ENCODE data around the gene CEP164. TPM values are rescaled to one million over a fixed set of nuclear protein-coding genes. Genes with fewer than 3 reads are reported as not detected.

The CEP164 gene
- total RNA-seq, 2 experiments from 2014 or later = 23.9 to 24.6 TPM

- H3K27ac Mint-ChIP-seq = no peak overlapping the region
- no peaks in the 10 kb centered on the region for H3K9me3 Mint-ChIP-seq
- no peaks in the 10 kb centered on the region for H3K27me3 Mint-ChIP-seq (ENCODE audit: low read depth)
- DNase-seq = no peak
- H3K4me1 Mint-ChIP-seq (ENCODE audit: low read depth) = no peaks in the 10 kb centered on the region
- CTCF ChIA-PET = interaction anchor here (1.1 kb wide), 1 partner anchor 91 kb away, joined by 4 read pairs; no protein-coding TSS in a partner anchor
- no peak overlapping the region for H3K4me3 Mint-ChIP-seq
- H3K36me3 Mint-ChIP-seq (ENCODE audit: low read depth) = peaks cover 8% of the 10 kb centered on the region
- intact Hi-C loops (cut with micrococcal nuclease) = no loop called here
Measured at GRCh38 chr11:117335399-117335798, 7.7 kb downstream of the CEP164 start.

- Mint-ChIP-seq H3K4me1 (ENCODE audit: low read depth) (no peaks in the 10 kb centered on the region), H3K27ac (no peak overlapping the region), H3K36me3 (ENCODE audit: low read depth) (peaks cover 13% of the 10 kb centered on the region), H3K27me3 (ENCODE audit: low read depth) (no peaks in the 10 kb centered on the region), H3K9me3 (no peaks in the 10 kb centered on the region), H3K4me3 (no peak overlapping the region)
- intact Hi-C loops (cut with micrococcal nuclease) = no loop called here
- CTCF ChIA-PET = no interaction called here
- no peak for DNase-seq
Measured at GRCh38 chr11:117337076-117337475, 9.4 kb downstream of the CEP164 start.

GRCh38 chr11:117345039-117345438, 17.4 kb downstream of the CEP164 start:
- no peaks in the 10 kb centered on the region for H3K9me3 Mint-ChIP-seq
- no peaks in the 10 kb centered on the region for H3K27me3 Mint-ChIP-seq (ENCODE audit: low read depth)
- H3K27ac Mint-ChIP-seq = no peak overlapping the region
- CTCF ChIA-PET = interaction anchor here (0.6 to 1.0 kb wide), 2 partner anchors 12 to 198 kb away, joined by 3 read pairs; no protein-coding TSS in a partner anchor
- no peak overlapping the region for H3K4me3 Mint-ChIP-seq
- H3K36me3 Mint-ChIP-seq (ENCODE audit: low read depth) = peaks cover 29% of the 10 kb centered on the region
- no peaks in the 10 kb centered on the region for H3K4me1 Mint-ChIP-seq (ENCODE audit: low read depth)
- intact Hi-C loops (cut with micrococcal nuclease) = no loop called here
- DNase-seq = no peak

- CTCF ChIA-PET = no interaction called here
- no peaks in the 10 kb centered on the region for H3K9me3 Mint-ChIP-seq
- no peaks in the 10 kb centered on the region for H3K4me1 Mint-ChIP-seq (ENCODE audit: low read depth)
- H3K27ac Mint-ChIP-seq = no peak overlapping the region
- no peak overlapping the region for H3K4me3 Mint-ChIP-seq
- H3K27me3 Mint-ChIP-seq (ENCODE audit: low read depth) = no peaks in the 10 kb centered on the region
- intact Hi-C loops (cut with micrococcal nuclease) = no loop called here
- H3K36me3 Mint-ChIP-seq (ENCODE audit: low read depth) = peaks cover 17% of the 10 kb centered on the region
- no peak for DNase-seq
Measured at GRCh38 chr11:117354550-117354949, 26.9 kb downstream of the CEP164 start.

- Mint-ChIP-seq H3K27me3 (ENCODE audit: low read depth) (no peaks in the 10 kb centered on the region), H3K27ac (no peak overlapping the region), H3K4me3 (no peak overlapping the region), H3K4me1 (ENCODE audit: low read depth) (no peaks in the 10 kb centered on the region), H3K36me3 (ENCODE audit: low read depth) (peaks cover 20% of the 10 kb centered on the region), H3K9me3 (no peaks in the 10 kb centered on the region)
- intact Hi-C loops (cut with micrococcal nuclease) = no loop called here
- CTCF ChIA-PET = no interaction called here
- no peak for DNase-seq
Measured at GRCh38 chr11:117356126-117356890, 28.7 kb downstream of the CEP164 start.

GRCh38 chr11:117361432-117361831, 33.8 kb downstream of the CEP164 start:
- Mint-ChIP-seq H3K27ac (no peak overlapping the region), H3K4me1 (ENCODE audit: low read depth) (no peaks in the 10 kb centered on the region), H3K9me3 (no peaks in the 10 kb centered on the region), H3K4me3 (no peak overlapping the region), H3K36me3 (ENCODE audit: low read depth) (peaks cover 24% of the 10 kb centered on the region), H3K27me3 (ENCODE audit: low read depth) (no peaks in the 10 kb centered on the region)
- CTCF ChIA-PET = no interaction called here
- DNase-seq = no peak
- intact Hi-C loops (cut with micrococcal nuclease) = no loop called here

GRCh38 chr11:117366248-117366647, 38.6 kb downstream of the CEP164 start:
- intact Hi-C loops (cut with micrococcal nuclease) = no loop called here

GRCh38 chr11:117366875-117367274, 39.2 kb downstream of the CEP164 start:
- Mint-ChIP-seq H3K27ac (no peak overlapping the region), H3K4me3 (no peak overlapping the region), H3K27me3 (ENCODE audit: low read depth) (no peaks in the 10 kb centered on the region), H3K4me1 (ENCODE audit: low read depth) (no peaks in the 10 kb centered on the region), H3K36me3 (ENCODE audit: low read depth) (peaks cover 23% of the 10 kb centered on the region), H3K9me3 (no peaks in the 10 kb centered on the region)
- intact Hi-C loops (cut with micrococcal nuclease) = no loop called here
- DNase-seq = no peak
- CTCF ChIA-PET = interaction anchor here (1.8 kb wide), 1 partner anchor 14 kb away, joined by 4 read pairs; no protein-coding TSS in a partner anchor

More at GRCh38 chr11:117366248-117366647, 38.6 kb downstream of the CEP164 start:
- Mint-ChIP-seq H3K9me3 (no peaks in the 10 kb centered on the region), H3K4me3 (no peak overlapping the region), H3K36me3 (ENCODE audit: low read depth) (peaks cover 24% of the 10 kb centered on the region), H3K27me3 (ENCODE audit: low read depth) (no peaks in the 10 kb centered on the region), H3K27ac (no peak overlapping the region), H3K4me1 (ENCODE audit: low read depth) (no peaks in the 10 kb centered on the region)
- CTCF ChIA-PET = interaction anchor here (1.8 kb wide), 1 partner anchor 14 kb away, joined by 4 read pairs; no protein-coding TSS in a partner anchor
- DNase-seq = no peak

GRCh38 chr11:117369534-117369933, 41.9 kb downstream of the CEP164 start:
- Mint-ChIP-seq H3K4me3 (no peak overlapping the region), H3K27ac (no peak overlapping the region), H3K4me1 (ENCODE audit: low read depth) (no peaks in the 10 kb centered on the region), H3K9me3 (no peaks in the 10 kb centered on the region), H3K27me3 (ENCODE audit: low read depth) (no peaks in the 10 kb centered on the region), H3K36me3 (ENCODE audit: low read depth) (peaks cover 22% of the 10 kb centered on the region)
- intact Hi-C loops (cut with micrococcal nuclease) = no loop called here
- DNase-seq = no peak
- CTCF ChIA-PET = no interaction called here

- Mint-ChIP-seq H3K4me1 (ENCODE audit: low read depth) (no peaks in the 10 kb centered on the region), H3K27me3 (ENCODE audit: low read depth) (no peaks in the 10 kb centered on the region), H3K9me3 (no peaks in the 10 kb centered on the region), H3K27ac (no peak overlapping the region), H3K36me3 (ENCODE audit: low read depth) (peaks cover 22% of the 10 kb centered on the region), H3K4me3 (no peak overlapping the region)
- DNase-seq = no peak
- CTCF ChIA-PET = no interaction called here
- intact Hi-C loops (cut with micrococcal nuclease) = no loop called here
Measured at GRCh38 chr11:117371453-117371852, 43.8 kb downstream of the CEP164 start.

GRCh38 chr11:117374316-117375055, 46.8 kb downstream of the CEP164 start:
- Mint-ChIP-seq H3K9me3 (no peaks in the 10 kb centered on the region), H3K27me3 (ENCODE audit: low read depth) (no peaks in the 10 kb centered on the region), H3K4me1 (ENCODE audit: low read depth) (no peaks in the 10 kb centered on the region), H3K4me3 (no peak overlapping the region), H3K27ac (no peak overlapping the region), H3K36me3 (ENCODE audit: low read depth) (peaks cover 22% of the 10 kb centered on the region)
- CTCF ChIA-PET = no interaction called here
- no peak for DNase-seq
- intact Hi-C loops (cut with micrococcal nuclease) = no loop called here

- CTCF ChIA-PET = no interaction called here
Measured at GRCh38 chr11:117375960-117376359, 48.3 kb downstream of the CEP164 start.

GRCh38 chr11:117376517-117376916, 48.9 kb downstream of the CEP164 start:
- no peak overlapping the region for H3K27ac Mint-ChIP-seq
- CTCF ChIA-PET = no interaction called here

More at GRCh38 chr11:117375960-117376359, 48.3 kb downstream of the CEP164 start:
- Mint-ChIP-seq H3K36me3 (ENCODE audit: low read depth) (peaks cover 18% of the 10 kb centered on the region), H3K4me3 (no peak overlapping the region), H3K27ac (no peak overlapping the region), H3K27me3 (ENCODE audit: low read depth) (no peaks in the 10 kb centered on the region), H3K9me3 (no peaks in the 10 kb centered on the region), H3K4me1 (ENCODE audit: low read depth) (no peaks in the 10 kb centered on the region)
- intact Hi-C loops (cut with micrococcal nuclease) = no loop called here
- no peak for DNase-seq

More at GRCh38 chr11:117376517-117376916, 48.9 kb downstream of the CEP164 start:
- peaks cover 16% of the 10 kb centered on the region for H3K36me3 Mint-ChIP-seq (ENCODE audit: low read depth)
- no peaks in the 10 kb centered on the region for H3K9me3 Mint-ChIP-seq
- no peaks in the 10 kb centered on the region for H3K27me3 Mint-ChIP-seq (ENCODE audit: low read depth)
- no peaks in the 10 kb centered on the region for H3K4me1 Mint-ChIP-seq (ENCODE audit: low read depth)
- no peak overlapping the region for H3K4me3 Mint-ChIP-seq
- no peak for DNase-seq
- intact Hi-C loops (cut with micrococcal nuclease) = no loop called here

Data from activated naive CD4-positive, alpha-beta T cell treated with anti-CD3 and anti-CD28 coated beads for 36 hours (primary cell).